Mucosa of descending colon (tissue), 3 donors: ENCODE measurements around the gene PRM2. TPM values are rescaled to one million over a fixed set of nuclear protein-coding genes. Genes with fewer than 3 reads are reported as not detected.

Experiments used
- ATAC-seq: fragments of 200-7000 bp; cut with Tn5 transposase; one replicate; pipeline ENCODE4 v1.9.1; 2020; ENCODE audit warnings: mild to moderate bottlenecking, moderate library complexity
- DNase-seq, 3 donors: peaks; one replicate each; pipeline ENCODE4 v3.0.0-alpha.2; 2020
- H3K36me3 ChIP-seq: fragments of 200-600 bp; one replicate; pipeline ENCODE4 v1.8.0; 2021; ENCODE audit warnings: low read depth, mild to moderate bottlenecking
- H3K4me1 ChIP-seq: fragments of 200-600 bp; one replicate; pipeline ENCODE4 v1.8.0; 2021; ENCODE audit warnings: low read depth, mild to moderate bottlenecking
- H3K4me3 ChIP-seq: fragments of 200-600 bp; one replicate; pipeline ENCODE4 v1.8.0; 2021; ENCODE audit warnings: mild to moderate bottlenecking
- H3K9me3 ChIP-seq: fragments of 200-600 bp; one replicate; pipeline ENCODE4 v1.8.0; 2021; ENCODE audit warnings: mild to moderate bottlenecking
- intact Hi-C, 2 donors: fragments of 100-400 bp; cut with DNase I in 1 of 2; cut with micrococcal nuclease in 1 of 2; formaldehyde crosslinking; loops; one replicate each; pipeline versions ENCODE4 v1.11.0 to v1.11.1; 2022; cut with DNase I, micrococcal nuclease
- total RNA-seq, 3 donors: library from RNA; stranded (reverse); fragmentation: NEBNext Ultra II Directional in 2 of 3; extraction: Animal tissue kit (Norgen Biotek cat#: 25700) in 2 of 3; gene quantifications; one replicate each; pipeline versions ENCODE4 v1.2.1 to v1.2.4, GENCODE V29; 2021 to 2023
- TF ChIP-seq, protein P1 (sequence below): fragments of 200-600 bp; IDR thresholded peaks from one replicate; pipeline ENCODE4 v1.8.0; 2022; ENCODE audit warnings: antibody characterized with exemption, mild to moderate bottlenecking
- donor health status: DM: no; HTN: no; CAD: no; lungs with moderate emphysema.
- donor health status: DM: no; HTN: no; CAD: no.
- donor health status: DM: no; HTN: yes; CAD: no.

Gene PRM2
- total RNA-seq, 3 donors from 2014 or later: not detected

- Histone ChIP-seq H3K9me3 (no peaks in the 10 kb centered on the region), H3K4me1 (peaks cover 8% of the 10 kb centered on the region), H3K4me3 (no peak overlapping the region), H3K36me3 (no peaks in the 10 kb centered on the region)
- ATAC-seq: peak; percentile 82
- no peak for DNase-seq
- TF ChIP-seq, protein P1, sequence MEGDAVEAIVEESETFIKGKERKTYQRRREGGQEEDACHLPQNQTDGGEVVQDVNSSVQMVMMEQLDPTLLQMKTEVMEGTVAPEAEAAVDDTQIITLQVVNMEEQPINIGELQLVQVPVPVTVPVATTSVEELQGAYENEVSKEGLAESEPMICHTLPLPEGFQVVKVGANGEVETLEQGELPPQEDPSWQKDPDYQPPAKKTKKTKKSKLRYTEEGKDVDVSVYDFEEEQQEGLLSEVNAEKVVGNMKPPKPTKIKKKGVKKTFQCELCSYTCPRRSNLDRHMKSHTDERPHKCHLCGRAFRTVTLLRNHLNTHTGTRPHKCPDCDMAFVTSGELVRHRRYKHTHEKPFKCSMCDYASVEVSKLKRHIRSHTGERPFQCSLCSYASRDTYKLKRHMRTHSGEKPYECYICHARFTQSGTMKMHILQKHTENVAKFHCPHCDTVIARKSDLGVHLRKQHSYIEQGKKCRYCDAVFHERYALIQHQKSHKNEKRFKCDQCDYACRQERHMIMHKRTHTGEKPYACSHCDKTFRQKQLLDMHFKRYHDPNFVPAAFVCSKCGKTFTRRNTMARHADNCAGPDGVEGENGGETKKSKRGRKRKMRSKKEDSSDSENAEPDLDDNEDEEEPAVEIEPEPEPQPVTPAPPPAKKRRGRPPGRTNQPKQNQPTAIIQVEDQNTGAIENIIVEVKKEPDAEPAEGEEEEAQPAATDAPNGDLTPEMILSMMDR: no peak
- intact Hi-C loops: no loop called here
Observed at GRCh38 chr16:11306997-11307638, 30.8 kb upstream of the PRM2 start.

- H3K9me3 ChIP-seq: no peaks in the 10 kb centered on the region
- TF ChIP-seq, protein P1: no peak
- peaks cover 8% of the 10 kb centered on the region for H3K4me1 ChIP-seq
- H3K4me3 ChIP-seq: no peak overlapping the region
- ATAC-seq: no peak
- intact Hi-C loops: no loop called here
- DNase-seq: no peak
- no peaks in the 10 kb centered on the region for H3K36me3 ChIP-seq
Observed at GRCh38 chr16:11306381-11306780, 30.1 kb upstream of the PRM2 start.

GRCh38 chr16:11303405-11304138, 27.3 kb upstream of the PRM2 start:
- Histone ChIP-seq H3K36me3 (no peaks in the 10 kb centered on the region), H3K4me3 (no peak overlapping the region), H3K4me1 (peaks cover 8% of the 10 kb centered on the region), H3K9me3 (no peaks in the 10 kb centered on the region)
- no peak for ATAC-seq
- no peak for DNase-seq
- intact Hi-C loops: no loop called here
- TF ChIP-seq, protein P1: no peak

DNA sequence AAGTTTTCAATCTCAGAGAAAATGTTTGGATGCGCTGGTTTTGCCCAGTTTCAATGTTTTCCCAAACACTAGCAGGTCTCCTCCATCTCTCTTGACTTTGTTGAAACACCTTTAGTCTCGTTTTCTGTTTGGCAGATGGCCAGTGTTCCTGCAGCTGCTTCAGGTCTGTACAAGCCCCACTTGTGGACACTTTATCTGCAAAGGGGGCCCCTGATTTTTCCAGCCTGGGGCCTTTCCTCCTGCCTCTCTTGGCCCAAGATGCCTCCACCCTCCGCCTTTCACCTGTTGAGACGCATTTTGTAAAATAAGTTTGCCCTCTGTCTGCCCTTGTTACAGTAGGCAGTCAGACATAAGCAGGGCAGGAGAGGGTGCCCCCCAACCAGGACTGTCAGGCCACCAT, 26.7 kb upstream of the PRM2 start:
- Histone ChIP-seq H3K4me1 (peaks cover 4% of the 10 kb centered on the region), H3K36me3 (no peaks in the 10 kb centered on the region), H3K9me3 (no peaks in the 10 kb centered on the region), H3K4me3 (no peak overlapping the region)
- TF ChIP-seq, protein P1: no peak
- no peak for ATAC-seq
- DNase-seq: no peak
- intact Hi-C loops: no loop called here

- intact Hi-C loops: no loop called here
- no peak for DNase-seq
- no peak for ATAC-seq
- TF ChIP-seq, protein P1: no peak
- H3K4me3 ChIP-seq: no peak overlapping the region
- H3K36me3 ChIP-seq: no peaks in the 10 kb centered on the region
- peaks cover 9% of the 10 kb centered on the region for H3K4me1 ChIP-seq
- no peaks in the 10 kb centered on the region for H3K9me3 ChIP-seq
Observed at GRCh38 chr16:11301645-11302501, 25.6 kb upstream of the PRM2 start.
